Lower lobe of right lung (tissue), 2 donors: ENCODE measurements around the gene SECTM1. TPM values are rescaled to one million over a fixed set of nuclear protein-coding genes. Genes with fewer than 3 reads are reported as not detected.
A peak's percentile ranks its signal among the peaks of the same experiment; 100 is the strongest.

Experiments
- ATAC-seq, 2 donors: fragments of 200-7000 bp; cut with Tn5 transposase; one replicate each; pipeline ENCODE4 v1.9.1; 2020 to 2022; ENCODE audit warnings: mild to moderate bottlenecking in 2 of 2, moderate library complexity in 2 of 2
- DNase-seq: peaks from one replicate; pipeline ENCODE4 v3.0.0-alpha.2; 2020
- H3K27ac ChIP-seq: fragments of 200-600 bp; one replicate; pipeline ENCODE4 v1.8.0; 2022
- H3K27me3 ChIP-seq: fragments of 200-600 bp; one replicate; pipeline ENCODE4 v1.8.0; 2022; ENCODE audit warnings: low read depth
- H3K36me3 ChIP-seq: fragments of 200-600 bp; one replicate; pipeline ENCODE4 v1.8.0; 2022; ENCODE audit warnings: mild to moderate bottlenecking
- H3K4me1 ChIP-seq: fragments of 200-600 bp; one replicate; pipeline ENCODE4 v1.8.0; 2022
- H3K4me3 ChIP-seq: fragments of 200-600 bp; one replicate; pipeline ENCODE4 v1.8.0; 2022; ENCODE audit warnings: mild to moderate bottlenecking
- H3K9me3 ChIP-seq: fragments of 200-600 bp; one replicate; pipeline ENCODE4 v1.8.0; 2022
- CTCF ChIP-seq: fragments of 200-600 bp; IDR thresholded peaks from one replicate; pipeline ENCODE4 v1.8.0; 2022; ENCODE audit warnings: antibody characterized with exemption, mild to moderate bottlenecking
- intact Hi-C: fragments of 100-400 bp; cut with DNase I; formaldehyde crosslinking; loops from one replicate; pipeline ENCODE4 v1.11.0; 2022
- total RNA-seq: library from RNA; stranded (reverse); fragmentation: NEBNext Ultra II Directional; extraction: Animal tissue kit (Norgen Biotek cat#: 25700); gene quantifications from one replicate; pipeline ENCODE4 v1.2.1, GENCODE V29; 2021
- donor health status: DM: no; HTN: yes; CAD: no; lungs with severe emphysema.

The SECTM1 gene
- total RNA-seq, 1 donor from 2014 or later, result 44.5 TPM

DNA sequence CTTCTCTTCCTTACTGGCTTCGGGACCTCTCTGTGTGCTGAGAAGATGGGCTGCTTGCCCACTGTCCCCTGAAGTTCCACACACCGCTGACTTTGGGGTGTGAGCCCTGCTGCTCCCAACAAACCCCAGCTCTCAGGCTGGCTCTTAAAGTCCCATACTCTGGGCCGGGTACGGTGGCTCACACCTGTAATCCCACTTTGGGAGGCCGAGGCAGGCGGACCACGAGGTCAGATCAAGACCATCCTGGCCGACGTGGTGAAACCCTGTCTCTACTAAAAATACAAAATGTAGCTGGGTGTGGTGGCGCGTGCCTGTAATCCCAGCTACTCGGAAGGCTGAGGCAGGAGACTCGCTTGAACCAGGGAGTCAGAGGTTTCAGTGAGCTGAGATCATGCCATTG lies 33.3 kb downstream of the SECTM1 start:
- no peaks in the 10 kb centered on the region for H3K36me3 ChIP-seq
- H3K27ac ChIP-seq, result no peak overlapping the region
- intact Hi-C loops, result no loop called here
- no peaks in the 10 kb centered on the region for H3K27me3 ChIP-seq
- DNase-seq, result no peak
- no peak for ATAC-seq
- no peak overlapping the region for H3K4me3 ChIP-seq
- peaks cover 52% of the 10 kb centered on the region for H3K4me1 ChIP-seq
- no peak for TF ChIP-seq CTCF
- H3K9me3 ChIP-seq, result no peaks in the 10 kb centered on the region

DNA sequence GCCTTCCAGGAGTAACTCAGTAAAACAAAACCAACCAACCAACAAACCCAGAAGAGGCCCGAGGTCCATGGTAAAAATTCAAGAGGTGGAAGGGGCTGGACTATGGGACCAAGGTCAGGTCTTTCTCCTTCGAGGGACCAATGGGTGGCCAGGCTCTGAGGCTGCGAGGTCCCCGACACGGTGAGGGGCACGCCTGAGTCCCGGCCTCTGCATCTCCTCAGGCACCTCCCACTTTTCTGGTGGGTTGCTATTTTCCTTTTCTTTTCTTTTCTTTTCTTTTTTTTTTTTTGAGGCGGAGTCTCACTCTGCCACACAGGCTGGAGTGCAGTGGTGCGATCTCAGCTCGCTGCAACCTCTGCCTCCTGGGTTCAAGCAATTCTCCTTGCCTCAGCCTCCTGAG lies 34.1 kb downstream of the SECTM1 start:
- H3K27me3 ChIP-seq, result no peaks in the 10 kb centered on the region
- no peaks in the 10 kb centered on the region for H3K9me3 ChIP-seq
- peaks cover 54% of the 10 kb centered on the region for H3K4me1 ChIP-seq
- H3K27ac ChIP-seq, result no peak overlapping the region
- H3K4me3 ChIP-seq, result no peak overlapping the region
- H3K36me3 ChIP-seq, result no peaks in the 10 kb centered on the region
- ATAC-seq (no peak), DNase-seq (no peak)
- TF ChIP-seq CTCF, result no peak
- intact Hi-C loops, result no loop called here

DNA sequence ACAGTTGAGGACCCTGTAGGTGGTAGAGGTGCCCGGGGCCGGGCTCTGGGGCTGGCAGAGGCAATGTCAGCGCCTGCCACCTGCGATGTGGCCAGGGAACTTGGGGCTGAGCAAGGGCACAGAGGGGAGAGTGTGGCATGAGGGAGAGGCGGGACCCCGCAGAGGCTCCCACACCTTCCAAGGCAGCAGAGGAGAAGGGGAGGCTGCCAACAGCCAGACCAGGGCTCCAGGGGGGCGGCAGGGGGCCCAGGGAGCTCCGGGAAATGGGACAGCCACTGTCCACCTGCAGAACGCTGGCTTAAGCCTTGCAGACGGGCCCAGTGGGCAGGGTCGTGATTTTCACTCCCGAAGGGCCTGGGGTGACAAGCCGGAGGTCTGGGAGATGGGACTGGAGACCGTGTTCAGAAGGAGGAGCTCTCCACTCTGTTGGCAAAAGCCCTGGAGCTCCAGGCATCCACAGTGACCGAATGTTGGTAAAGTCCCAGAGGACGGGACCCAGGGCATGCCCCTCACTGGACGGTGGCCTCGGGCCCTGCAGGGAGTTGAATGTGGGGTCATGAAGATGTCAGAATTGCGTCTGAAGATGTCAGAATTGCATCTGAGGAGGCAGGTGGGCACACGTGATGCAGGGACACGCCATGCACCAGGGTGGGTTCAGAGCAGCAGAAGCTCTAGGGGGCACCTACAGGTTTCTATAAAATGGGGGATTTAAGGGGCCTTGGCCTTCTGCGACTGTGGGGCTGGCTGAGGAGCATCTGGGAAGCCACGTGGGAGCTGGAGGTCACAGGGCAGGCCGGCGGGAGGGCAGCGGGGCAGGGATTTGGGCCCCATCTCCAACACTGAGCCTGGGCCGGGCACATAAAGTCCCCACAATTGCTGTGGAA lies 34.8 kb downstream of the SECTM1 start:
- DNase-seq (no peak), ATAC-seq (no peak)
- Histone ChIP-seq H3K4me3 (peak overlapping the region; percentile 56), H3K36me3 (no peaks in the 10 kb centered on the region), H3K9me3 (no peaks in the 10 kb centered on the region), H3K27me3 (no peaks in the 10 kb centered on the region), H3K4me1 (peaks cover 61% of the 10 kb centered on the region), H3K27ac (peak overlapping the region; percentile 95)
- TF ChIP-seq CTCF, result no peak
- intact Hi-C loops, result no loop called here

DNA sequence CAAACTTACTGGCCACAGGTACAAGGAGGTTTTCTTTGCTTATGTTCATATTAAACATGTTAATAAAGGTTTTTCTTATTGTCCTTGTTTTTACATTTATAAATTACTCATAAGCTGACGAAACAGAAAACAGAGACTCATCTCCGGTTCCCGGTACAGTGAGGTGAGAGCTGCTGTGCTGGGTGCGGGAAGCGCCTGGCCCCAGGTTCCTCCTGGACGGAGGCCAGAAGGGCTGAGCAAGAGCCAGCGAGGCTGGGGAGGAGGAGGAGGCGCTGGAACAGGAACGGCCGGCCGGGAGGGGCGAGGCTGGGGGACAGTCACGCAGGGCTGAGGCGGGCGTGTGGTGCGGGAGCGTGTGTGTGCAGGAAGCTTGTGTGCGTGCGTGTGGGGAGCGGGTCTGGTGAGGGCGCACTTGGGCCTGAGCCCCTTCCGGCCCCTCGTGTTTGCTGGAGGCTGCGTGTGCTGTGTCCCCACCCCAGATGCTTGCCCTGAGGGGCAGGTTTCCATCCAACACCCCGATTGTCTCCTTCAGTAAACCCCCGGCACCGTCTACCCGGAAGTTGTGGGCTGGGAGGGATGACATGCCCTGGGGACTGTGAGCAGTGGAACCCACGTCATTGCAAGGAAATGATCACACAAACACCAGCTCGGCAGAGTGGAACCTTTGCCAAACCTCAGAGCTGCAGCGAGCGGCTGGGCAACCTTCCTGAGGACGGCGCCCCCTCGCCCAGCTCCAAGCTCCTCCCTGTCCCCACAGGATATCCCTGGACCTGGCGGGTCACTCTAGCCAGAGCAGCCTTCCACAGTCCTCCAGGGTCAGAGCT lies 35.6 kb downstream of the SECTM1 start:
- Histone ChIP-seq H3K4me1 (peaks cover 65% of the 10 kb centered on the region), H3K27ac (peak overlapping the region; percentile 95), H3K9me3 (no peaks in the 10 kb centered on the region), H3K36me3 (no peaks in the 10 kb centered on the region), H3K27me3 (no peaks in the 10 kb centered on the region), H3K4me3 (peak overlapping the region; percentile 56)
- DNase-seq (peak; percentile 92), ATAC-seq (peak; percentile 89)
- intact Hi-C loops, result no loop called here
- TF ChIP-seq CTCF, result no peak

GRCh38 chr17:82297280-82297713 lies 36.3 kb downstream of the SECTM1 start:
- no peak for TF ChIP-seq CTCF
- peak; percentile 92 for DNase-seq
- Histone ChIP-seq H3K27me3 (no peaks in the 10 kb centered on the region), H3K4me3 (peak overlapping the region; percentile 56), H3K9me3 (no peaks in the 10 kb centered on the region), H3K36me3 (no peaks in the 10 kb centered on the region), H3K27ac (peak overlapping the region; percentile 95), H3K4me1 (peaks cover 64% of the 10 kb centered on the region)
- peak; percentile 50 to 60 for ATAC-seq
- intact Hi-C loops, result no loop called here
